A549 (cell line): ENCODE measurements around the gene COL19A1. TPM values are rescaled to one million over a fixed set of nuclear protein-coding genes. Genes with fewer than 3 reads are reported as not detected.
A peak's percentile ranks its signal among the peaks of the same experiment; 100 is the strongest.

Source experiments
- ATAC-seq, 2 experiments: fragments of 200-7000 bp in 1 of 2; fragments of >200 bp in 1 of 2; cut with Nextera tagmentation in 1 of 2; cut with Tn5 transposase in 1 of 2; 3 replicates each; pipeline versions ENCODE4 v1.8.0 to v1.9.1; 2018 to 2020; ENCODE audit warnings: mild to moderate bottlenecking in 1 of 2, moderate library complexity in 1 of 2
- CTCF ChIA-PET: fragments of 300-600 bp; sonication (Branson Sonifier 250); formaldehyde crosslinking; extraction: SDS; loops from one replicate; lab custom pipeline; 2021; ENCODE audit warnings: antibody characterized with exemption, inconsistent platforms; lab: Yijun Ruan, JAX
- POLR2A ChIA-PET: fragments of 350-600 bp; formaldehyde crosslinking; extraction: SDS; loops from one replicate; lab custom pipeline; 2021; ENCODE audit warnings: antibody characterized with exemption, inconsistent platforms; lab: Yijun Ruan, JAX
- DNase-seq, 2 experiments: peaks; one replicate each; pipeline versions ENCODE4 v3.0.0 to v3.0.0-alpha.2; 2011 to 2016; ENCODE audit warnings: low read depth in 1 of 2, low spot score in 1 of 2
- FAIRE-seq: peaks from 2 replicates; lab custom pipeline; 2011; peaks lifted over from hg19 to GRCh38; lab: Jason Lieb, UNC
- H3K27ac ChIP-seq, 2 experiments: fragments of >200 bp; sonication (Bioruptor Twin); formaldehyde crosslinking; 3 replicates each; pipeline ENCODE4 v1.5.1; 2016 to 2017
- H3K4me1 ChIP-seq: fragments of >200 bp; sonication (Bioruptor Twin); formaldehyde crosslinking; 3 replicates; pipeline ENCODE4 v1.6.1; 2016
- H3K4me2 ChIP-seq: fragments of >200 bp; sonication (Bioruptor Twin); formaldehyde crosslinking; 3 replicates; pipeline ENCODE4 v1.6.1; 2016
- H3K4me3 ChIP-seq: fragments of >200 bp; sonication (Bioruptor Twin); formaldehyde crosslinking; 3 replicates; pipeline ENCODE4 v1.5.1; 2016
- H3K9me3 ChIP-seq: fragments of >200 bp; sonication (Bioruptor Twin); formaldehyde crosslinking; 3 replicates; pipeline ENCODE4 v1.6.1; 2016
- ATOH8 ChIP-seq: fragments of 250-450 bp; sonication (Bioruptor Pico); IDR thresholded peaks from 2 replicates; pipeline ENCODE4 v1.5.0; 2020; ENCODE audit warnings: low read depth, mild to moderate bottlenecking, moderate library complexity
- BHLHE40 ChIP-seq: IDR thresholded peaks from 2 replicates; pipeline ENCODE4 v1.6.1; 2012; ENCODE audit warnings: low read depth, low read length, inconsistent platforms
- EHF ChIP-seq: fragments of 250-450 bp; sonication (Bioruptor Pico); IDR thresholded peaks from 2 replicates; pipeline ENCODE4 v1.5.0; 2020; ENCODE audit warnings: mild to moderate bottlenecking
- GATA3 ChIP-seq: IDR thresholded peaks from 2 replicates; pipeline ENCODE4 v1.6.1; 2012; ENCODE audit warnings: borderline replicate concordance
- HDAC2 ChIP-seq: fragments of 200-600 bp; sonication (generic); IDR thresholded peaks from 2 replicates; pipeline ENCODE4 v1.6.1; 2016
- HOXA7 ChIP-seq: fragments of 250-450 bp; sonication (Bioruptor Pico); IDR thresholded peaks from 2 replicates; pipeline ENCODE4 v1.5.0; 2020; ENCODE audit warnings: mild to moderate bottlenecking, moderate library complexity
- HOXB5 ChIP-seq: fragments of 250-450 bp; sonication (Bioruptor Pico); IDR thresholded peaks from 2 replicates; pipeline ENCODE4 v1.5.0; 2020; ENCODE audit warnings: mild to moderate bottlenecking, moderate library complexity
- JUN ChIP-seq, 2 experiments: fragments of >200 bp; sonication (Bioruptor Twin); formaldehyde crosslinking; IDR thresholded peaks; 2 replicates in 1 of 2; 3 replicates in 1 of 2; pipeline ENCODE4 v1.6.1; 2016 to 2017
- KDM1A ChIP-seq: fragments of 200-600 bp; sonication (generic); IDR thresholded peaks from 2 replicates; pipeline ENCODE4 v1.6.1; 2016; ENCODE audit warnings: low read depth, mild to moderate bottlenecking
- MAZ ChIP-seq: fragments of 150-350 bp; IDR thresholded peaks from 2 replicates; pipeline ENCODE4 v1.6.1; 2014; ENCODE audit warnings: antibody characterized with exemption, low read depth, low read length, borderline replicate concordance
- RAD21 ChIP-seq, 2 experiments: fragments of >200 bp in 1 of 2; sonication (Bioruptor Twin) in 1 of 2; formaldehyde crosslinking in 1 of 2; IDR thresholded peaks in 1 of 2; conservative IDR thresholded peaks in 1 of 2; 2 replicates in 1 of 2; 3 replicates in 1 of 2; pipeline ENCODE4 v1.6.1; 2012 to 2018; ENCODE audit warnings: inconsistent platforms in 1 of 2
- REST ChIP-seq: fragments of 200-600 bp; sonication (generic); IDR thresholded peaks from 2 replicates; pipeline ENCODE4 v1.6.1; 2016; ENCODE audit warnings: antibody characterized with exemption, mild to moderate bottlenecking, moderate library complexity
- SREBF2 ChIP-seq: fragments of 450-650 bp; IDR thresholded peaks from 2 replicates; pipeline ENCODE4 v1.6.1; 2014; ENCODE audit warnings: mild to moderate bottlenecking, moderate library complexity
- TP53 ChIP-seq: fragments of 250-450 bp; sonication (Bioruptor Pico); IDR thresholded peaks from 2 replicates; pipeline ENCODE4 v1.5.0; 2021; ENCODE audit warnings: mild to moderate bottlenecking, moderate library complexity
- USF2 ChIP-seq: fragments of 450-650 bp; IDR thresholded peaks from 2 replicates; pipeline ENCODE4 v1.6.1; 2014; ENCODE audit warnings: antibody characterized with exemption
- ZC3H11A ChIP-seq: fragments of 450-650 bp; IDR thresholded peaks from 2 replicates; pipeline ENCODE4 v1.6.1; 2014; ENCODE audit warnings: antibody characterized with exemption, mild to moderate bottlenecking
- ZFP36 ChIP-seq: fragments of 450-650 bp; IDR thresholded peaks from 2 replicates; pipeline ENCODE4 v1.6.1; 2014; ENCODE audit warnings: borderline replicate concordance; ENCODE audit not compliant: partially characterized antibody
- WGBS: methylation state at CpG from one replicate; pipeline ENCODE4 v1.1.6; 2017; ENCODE audit errors: missing lambda C conversion rate; 5-methylcytosine and 5-hydroxymethylcytosine counted together
- polyA plus RNA-seq, 4 experiments: library from polyadenylated mRNA; depleted of rRNA in 3 of 4; stranded (reverse); fragments of >200 nt; fragmentation: RNase III in 1 of 4; extraction: RNeasy Plus Mini Kit Qiagen cat#74134 plus additional on column Dnase treatment in 1 of 4; gene quantifications; 2 replicates in 3 of 4; 3 replicates in 1 of 4; pipeline ENCODE4 v1.2.3, GENCODE V29; 2011 to 2017
- TF ChIP-seq, protein P1 (sequence below): IDR thresholded peaks from 2 replicates; pipeline ENCODE4 v1.6.1; 2012; ENCODE audit warnings: low read depth, borderline replicate concordance
- TF ChIP-seq, protein P2 (sequence below): IDR thresholded peaks from 2 replicates; pipeline ENCODE4 v1.6.1; 2012
- TF ChIP-seq, protein P3 (sequence below): fragments of >200 bp; sonication (Bioruptor Twin); formaldehyde crosslinking; IDR thresholded peaks from 2 replicates; pipeline ENCODE4 v1.6.1; 2016

Gene COL19A1
- polyA plus RNA-seq, 2 of the 4 experiments (the other 2 are of a cell fraction): not detected

DNA sequence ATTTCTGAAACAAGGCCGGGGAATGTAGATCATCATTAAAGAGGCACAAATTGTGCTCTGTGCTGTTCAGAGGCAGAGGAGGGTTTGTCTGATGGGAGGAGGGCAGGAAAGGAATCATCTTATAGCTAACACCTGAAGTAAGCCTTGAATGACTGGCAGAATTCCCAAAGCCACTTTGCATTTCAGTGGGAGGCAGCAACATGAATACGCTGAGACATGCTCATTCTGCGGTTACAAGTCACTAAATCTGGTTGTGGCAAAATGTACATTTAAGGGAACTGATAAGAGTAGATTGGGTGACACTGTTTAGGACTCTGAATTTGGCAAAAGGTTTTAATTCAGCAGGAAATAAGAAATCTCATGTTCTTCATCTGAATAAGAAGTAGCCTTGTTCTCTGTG, 4.4 kb upstream of the COL19A1 start:
- Histone ChIP-seq H3K4me3 (no peak overlapping the region), H3K4me2 (no peak overlapping the region), H3K27ac (no peak overlapping the region), H3K4me1 (peaks cover 3% of the 10 kb centered on the region; the same call in 1 of the 3 replicates), H3K9me3 (no peaks in the 10 kb centered on the region)
- CTCF ChIA-PET: no interaction called here
- DNase-seq (no peak), ATAC-seq (no peak), FAIRE-seq (no peak)
- POLR2A ChIA-PET: no interaction called here
- TF ChIP-seq HOXA7 (CRISPR knock-in tag) (no peak), JUN (IDR thresholded peaks at IDR 0.05) (no peak), KDM1A (no peak), USF2 (no peak), EHF (no peak), MAZ (no peak), ATOH8 (CRISPR knock-in tag) (no peak), RAD21 (conservative IDR thresholded peaks at IDR 0.05 in 1 of 2, IDR thresholded peaks at IDR 0.05 in 1 of 2) (no peak), ZFP36 (no peak)
- TF ChIP-seq, protein P1, sequence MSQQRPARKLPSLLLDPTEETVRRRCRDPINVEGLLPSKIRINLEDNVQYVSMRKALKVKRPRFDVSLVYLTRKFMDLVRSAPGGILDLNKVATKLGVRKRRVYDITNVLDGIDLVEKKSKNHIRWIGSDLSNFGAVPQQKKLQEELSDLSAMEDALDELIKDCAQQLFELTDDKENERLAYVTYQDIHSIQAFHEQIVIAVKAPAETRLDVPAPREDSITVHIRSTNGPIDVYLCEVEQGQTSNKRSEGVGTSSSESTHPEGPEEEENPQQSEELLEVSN: no peak
- WGBS: 73% methylated on average over 3 of the region's 3 CpGs

- Histone ChIP-seq H3K4me3 (no peak overlapping the region), H3K27ac (no peak overlapping the region), H3K4me1 (peaks cover 3% of the 10 kb centered on the region; the same call in 1 of the 3 replicates), H3K4me2 (no peak overlapping the region), H3K9me3 (no peaks in the 10 kb centered on the region)
- ChIA-PET CTCF (no interaction called here), POLR2A (no interaction called here)
- FAIRE-seq: no peak
- no peak for TF ChIP-seq ZFP36
- no peak for TF ChIP-seq ZC3H11A
- no peak for DNase-seq
- WGBS: 55% methylated on average over 2 of the region's 2 CpGs
- no peak for ATAC-seq
These were observed 2.6 kb upstream of the COL19A1 start for GRCh38 chr6:69863766-69864165.

DNA sequence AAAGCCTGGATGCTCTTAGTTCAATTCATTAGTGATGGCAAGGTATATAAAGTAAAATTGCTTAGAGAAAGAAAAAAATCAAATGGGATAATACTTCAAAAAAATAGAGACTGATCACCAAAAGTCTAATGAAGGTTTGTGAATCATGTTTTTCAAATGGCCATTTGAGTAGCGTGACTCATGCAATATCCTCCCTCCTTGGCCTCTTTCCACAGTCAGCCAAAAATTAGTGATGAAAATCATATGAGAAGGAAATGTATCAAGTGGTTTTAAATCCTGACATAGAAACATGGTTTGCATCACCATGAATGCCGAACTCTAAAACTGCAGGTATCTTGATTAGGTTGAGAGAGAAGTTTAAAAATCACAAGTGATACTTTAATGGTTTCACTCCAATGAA, 1.2 kb upstream of the COL19A1 start:
- no peak overlapping the region for H3K4me3 ChIP-seq
- no peak for ATAC-seq
- TF ChIP-seq EHF (no peak), HOXB5 (CRISPR knock-in tag) (no peak), HDAC2 (no peak), TP53 (no peak)
- H3K4me2 ChIP-seq: no peak overlapping the region
- 75% methylated on average over 2 of the region's 2 CpGs for WGBS
- POLR2A ChIA-PET: no interaction called here
- CTCF ChIA-PET: no interaction called here
- peaks cover 3% of the 10 kb centered on the region; the same call in 1 of the 3 replicates for H3K4me1 ChIP-seq
- FAIRE-seq: no peak
- no peaks in the 10 kb centered on the region for H3K9me3 ChIP-seq
- no peak overlapping the region for H3K27ac ChIP-seq
- DNase-seq: no peak

GRCh38 chr6:69866770-69867638, 648 bp downstream of the COL19A1 start:
- H3K4me3 ChIP-seq: peak overlapping the region; percentile 39
- CTCF ChIA-PET: interaction anchor here (0.5 to 0.7 kb wide), 2 partner anchors 40 to 88 kb away, joined by 3 read pairs; no protein-coding TSS in a partner anchor
- FAIRE-seq: no peak
- peak; percentile 0 to 5 for DNase-seq
- no peak for TF ChIP-seq BHLHE40
- no peak for TF ChIP-seq TP53
- TF ChIP-seq, protein P2, sequence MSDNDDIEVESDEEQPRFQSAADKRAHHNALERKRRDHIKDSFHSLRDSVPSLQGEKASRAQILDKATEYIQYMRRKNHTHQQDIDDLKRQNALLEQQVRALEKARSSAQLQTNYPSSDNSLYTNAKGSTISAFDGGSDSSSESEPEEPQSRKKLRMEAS: no peak
- TF ChIP-seq REST: no peak
- no peak for TF ChIP-seq SREBF2
- TF ChIP-seq HDAC2: no peak
- TF ChIP-seq ATOH8 (CRISPR knock-in tag): no peak
- TF ChIP-seq, protein P3, sequence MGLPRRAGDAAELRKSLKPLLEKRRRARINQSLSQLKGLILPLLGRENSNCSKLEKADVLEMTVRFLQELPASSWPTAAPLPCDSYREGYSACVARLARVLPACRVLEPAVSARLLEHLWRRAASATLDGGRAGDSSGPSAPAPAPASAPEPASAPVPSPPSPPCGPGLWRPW: no peak
- TF ChIP-seq GATA3: no peak
- H3K27ac ChIP-seq: peak overlapping the region in 1 of 2 experiments; percentile 42; a peak in 1 of 6 replicates
- peak; percentile 86 to 90 for ATAC-seq
- H3K9me3 ChIP-seq: no peaks in the 10 kb centered on the region
- POLR2A ChIA-PET: no interaction called here
- H3K4me2 ChIP-seq: peak overlapping the region; percentile 80
- H3K4me1 ChIP-seq: peaks cover 3% of the 10 kb centered on the region; the same call in 1 of the 3 replicates
- 4% methylated on average over 12 of the region's 80 CpGs for WGBS
